Measurements from ENCODE around the gene POU4F3. TPM values are rescaled to one million over a fixed set of nuclear protein-coding genes. Genes with fewer than 3 reads are reported as not detected.

The POU4F3 gene
- total RNA-seq, 1 donor, result 0.09 TPM

GRCh38 chr5:146302406-146302805 lies 36.2 kb upstream of the POU4F3 start:
- no peak for DNase-seq (ENCODE audit: low read depth)
- H3K4me3 ChIP-seq (ENCODE audit: low read depth, low read length), result no peak overlapping the region

GRCh38 chr5:146306838-146307237 lies 31.8 kb upstream of the POU4F3 start:
- TF ChIP-seq CTCF (IDR thresholded peaks at IDR 0.05; ENCODE audit: insufficient read depth, low read length), result no peak
- no peak for DNase-seq (ENCODE audit: low read depth)
- no peak overlapping the region for H3K4me3 ChIP-seq (ENCODE audit: low read depth, low read length)

More at GRCh38 chr5:146302406-146302805, 36.2 kb upstream of the POU4F3 start:
- TF ChIP-seq CTCF (IDR thresholded peaks at IDR 0.05; ENCODE audit: insufficient read depth, low read length), result no peak

- TF ChIP-seq CTCF (IDR thresholded peaks at IDR 0.05; ENCODE audit: insufficient read depth, low read length), result no peak
- H3K4me3 ChIP-seq (ENCODE audit: low read depth, low read length), result no peak overlapping the region
Observed at GRCh38 chr5:146307796-146308195, 30.8 kb upstream of the POU4F3 start.

GRCh38 chr5:146310540-146310939 lies 28.1 kb upstream of the POU4F3 start:
- no peak for TF ChIP-seq CTCF (IDR thresholded peaks at IDR 0.05; ENCODE audit: insufficient read depth, low read length)
- H3K4me3 ChIP-seq (ENCODE audit: low read depth, low read length), result no peak overlapping the region
- no peak for DNase-seq (ENCODE audit: low read depth)

More at GRCh38 chr5:146307796-146308195, 30.8 kb upstream of the POU4F3 start:
- no peak for DNase-seq (ENCODE audit: low read depth)

- no peak overlapping the region for H3K4me3 ChIP-seq (ENCODE audit: low read depth, low read length)
- TF ChIP-seq CTCF (IDR thresholded peaks at IDR 0.05; ENCODE audit: insufficient read depth, low read length), result no peak
- no peak for DNase-seq (ENCODE audit: low read depth)
Observed at GRCh38 chr5:146311278-146311677, 27.4 kb upstream of the POU4F3 start.

GRCh38 chr5:146313027-146313426 lies 25.6 kb upstream of the POU4F3 start:
- no peak for DNase-seq (ENCODE audit: low read depth)
- H3K4me3 ChIP-seq (ENCODE audit: low read depth, low read length), result no peak overlapping the region
- TF ChIP-seq CTCF (IDR thresholded peaks at IDR 0.05; ENCODE audit: insufficient read depth, low read length), result no peak

GRCh38 chr5:146321571-146321970 lies 17.1 kb upstream of the POU4F3 start:
- DNase-seq (ENCODE audit: low read depth), result no peak
- TF ChIP-seq CTCF (IDR thresholded peaks at IDR 0.05; ENCODE audit: insufficient read depth, low read length), result no peak
- no peak overlapping the region for H3K4me3 ChIP-seq (ENCODE audit: low read depth, low read length)
